ENCODE results near the gene OR7G2.

The OR7G2 gene

DNA sequence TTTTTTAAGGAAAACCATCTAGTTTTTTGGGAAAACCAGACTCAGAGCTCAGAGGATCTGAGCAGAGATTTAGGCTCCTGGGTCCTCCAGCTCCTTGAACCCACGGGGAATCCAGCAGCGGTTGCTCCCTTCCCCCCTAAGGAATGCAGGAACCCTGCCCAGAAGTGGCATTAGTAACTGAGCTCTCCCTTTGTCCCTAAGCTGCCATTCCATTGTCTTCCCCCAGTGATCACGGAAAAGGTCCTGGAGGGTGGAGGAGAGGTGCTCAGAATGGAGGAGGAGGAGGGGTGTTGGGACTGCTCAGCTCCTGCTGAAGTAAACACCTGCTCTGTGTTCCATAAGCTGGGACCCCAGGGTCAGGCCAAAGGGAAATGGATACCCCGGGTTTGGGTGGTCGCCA, 37.2 kb downstream of the OR7G2 start:
- TF ChIP-seq RARB (CRISPR knock-in tag; IDR thresholded peaks at IDR 0.05) (no peak), ARNTL (CRISPR knock-in tag; IDR thresholded peaks at IDR 0.05; ENCODE audit: borderline replicate concordance, low read depth) (no peak), ZNF565 (CRISPR knock-in tag; conservative IDR thresholded peaks at IDR 0.05; ENCODE audit: low read depth) (no peak), ZNF70 (CRISPR knock-in tag; IDR thresholded peaks at IDR 0.05) (no peak), CSDC2 (CRISPR knock-in tag; IDR thresholded peaks at IDR 0.05) (no peak)
- TF ChIP-seq, protein P1, sequence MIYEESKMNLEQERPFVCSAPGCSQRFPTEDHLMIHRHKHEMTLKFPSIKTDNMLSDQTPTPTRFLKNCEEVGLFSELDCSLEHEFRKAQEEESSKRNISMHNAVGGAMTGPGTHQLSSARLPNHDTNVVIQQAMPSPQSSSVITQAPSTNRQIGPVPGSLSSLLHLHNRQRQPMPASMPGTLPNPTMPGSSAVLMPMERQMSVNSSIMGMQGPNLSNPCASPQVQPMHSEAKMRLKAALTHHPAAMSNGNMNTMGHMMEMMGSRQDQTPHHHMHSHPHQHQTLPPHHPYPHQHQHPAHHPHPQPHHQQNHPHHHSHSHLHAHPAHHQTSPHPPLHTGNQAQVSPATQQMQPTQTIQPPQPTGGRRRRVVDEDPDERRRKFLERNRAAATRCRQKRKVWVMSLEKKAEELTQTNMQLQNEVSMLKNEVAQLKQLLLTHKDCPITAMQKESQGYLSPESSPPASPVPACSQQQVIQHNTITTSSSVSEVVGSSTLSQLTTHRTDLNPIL (CRISPR knock-in tag; IDR thresholded peaks at IDR 0.05; ENCODE audit: low read depth): no peak
- ATAC-seq: no peak

DNA sequence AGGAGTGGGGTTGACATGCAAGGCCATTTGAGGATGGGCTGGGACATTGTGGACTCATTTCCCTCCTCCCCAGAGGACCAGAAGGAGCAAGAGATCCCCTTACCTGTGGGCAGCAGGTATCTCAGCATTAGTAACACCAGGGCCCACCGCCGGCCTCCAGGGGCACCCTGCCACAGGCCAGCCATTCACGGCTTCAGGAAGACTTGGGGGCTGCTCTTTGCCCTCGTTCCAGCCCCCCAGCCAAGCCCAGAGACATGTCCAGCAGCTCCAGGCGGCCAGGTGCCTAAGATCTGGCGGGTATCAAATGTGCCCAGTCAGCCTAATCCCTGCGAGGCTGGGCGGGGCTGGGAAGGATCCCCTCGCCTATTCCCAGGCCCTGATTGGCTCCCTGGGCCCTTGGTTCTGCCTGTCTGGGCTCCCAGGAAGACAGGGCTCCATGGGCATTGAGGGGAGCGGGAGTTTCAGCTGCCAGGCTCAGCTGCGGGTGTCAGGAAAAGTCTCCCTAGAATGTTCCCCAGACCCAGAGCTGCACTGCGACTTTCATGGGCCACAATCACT, 41.7 kb downstream of the OR7G2 start:
- no peak for ATAC-seq
- TF ChIP-seq ARNTL (CRISPR knock-in tag; IDR thresholded peaks at IDR 0.05; ENCODE audit: borderline replicate concordance, low read depth) (no peak), CSDC2 (CRISPR knock-in tag; IDR thresholded peaks at IDR 0.05) (no peak), ZNF565 (CRISPR knock-in tag; conservative IDR thresholded peaks at IDR 0.05; ENCODE audit: low read depth) (no peak), SNAI2 (CRISPR knock-in tag; IDR thresholded peaks at IDR 0.05) (no peak), ZC3H10 (CRISPR knock-in tag; IDR thresholded peaks at IDR 0.05) (no peak), TOX (CRISPR knock-in tag; IDR thresholded peaks at IDR 0.05; ENCODE audit: borderline replicate concordance) (no peak), OSR1 (CRISPR knock-in tag; IDR thresholded peaks at IDR 0.05) (no peak), RARB (CRISPR knock-in tag; IDR thresholded peaks at IDR 0.05) (no peak)
- TF ChIP-seq, protein P2, sequence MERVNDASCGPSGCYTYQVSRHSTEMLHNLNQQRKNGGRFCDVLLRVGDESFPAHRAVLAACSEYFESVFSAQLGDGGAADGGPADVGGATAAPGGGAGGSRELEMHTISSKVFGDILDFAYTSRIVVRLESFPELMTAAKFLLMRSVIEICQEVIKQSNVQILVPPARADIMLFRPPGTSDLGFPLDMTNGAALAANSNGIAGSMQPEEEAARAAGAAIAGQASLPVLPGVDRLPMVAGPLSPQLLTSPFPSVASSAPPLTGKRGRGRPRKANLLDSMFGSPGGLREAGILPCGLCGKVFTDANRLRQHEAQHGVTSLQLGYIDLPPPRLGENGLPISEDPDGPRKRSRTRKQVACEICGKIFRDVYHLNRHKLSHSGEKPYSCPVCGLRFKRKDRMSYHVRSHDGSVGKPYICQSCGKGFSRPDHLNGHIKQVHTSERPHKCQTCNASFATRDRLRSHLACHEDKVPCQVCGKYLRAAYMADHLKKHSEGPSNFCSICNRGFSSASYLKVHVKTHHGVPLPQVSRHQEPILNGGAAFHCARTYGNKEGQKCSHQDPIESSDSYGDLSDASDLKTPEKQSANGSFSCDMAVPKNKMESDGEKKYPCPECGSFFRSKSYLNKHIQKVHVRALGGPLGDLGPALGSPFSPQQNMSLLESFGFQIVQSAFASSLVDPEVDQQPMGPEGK (CRISPR knock-in tag; IDR thresholded peaks at IDR 0.05; ENCODE audit: borderline replicate concordance): no peak
- TF ChIP-seq, protein P1 (CRISPR knock-in tag; IDR thresholded peaks at IDR 0.05; ENCODE audit: low read depth): no peak
- TF ChIP-seq, protein P3, sequence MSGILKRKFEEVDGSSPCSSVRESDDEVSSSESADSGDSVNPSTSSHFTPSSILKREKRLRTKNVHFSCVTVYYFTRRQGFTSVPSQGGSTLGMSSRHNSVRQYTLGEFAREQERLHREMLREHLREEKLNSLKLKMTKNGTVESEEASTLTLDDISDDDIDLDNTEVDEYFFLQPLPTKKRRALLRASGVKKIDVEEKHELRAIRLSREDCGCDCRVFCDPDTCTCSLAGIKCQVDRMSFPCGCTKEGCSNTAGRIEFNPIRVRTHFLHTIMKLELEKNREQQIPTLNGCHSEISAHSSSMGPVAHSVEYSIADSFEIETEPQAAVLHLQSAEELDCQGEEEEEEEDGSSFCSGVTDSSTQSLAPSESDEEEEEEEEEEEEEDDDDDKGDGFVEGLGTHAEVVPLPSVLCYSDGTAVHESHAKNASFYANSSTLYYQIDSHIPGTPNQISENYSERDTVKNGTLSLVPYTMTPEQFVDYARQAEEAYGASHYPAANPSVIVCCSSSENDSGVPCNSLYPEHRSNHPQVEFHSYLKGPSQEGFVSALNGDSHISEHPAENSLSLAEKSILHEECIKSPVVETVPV (CRISPR knock-in tag; IDR thresholded peaks at IDR 0.05): no peak

DNA sequence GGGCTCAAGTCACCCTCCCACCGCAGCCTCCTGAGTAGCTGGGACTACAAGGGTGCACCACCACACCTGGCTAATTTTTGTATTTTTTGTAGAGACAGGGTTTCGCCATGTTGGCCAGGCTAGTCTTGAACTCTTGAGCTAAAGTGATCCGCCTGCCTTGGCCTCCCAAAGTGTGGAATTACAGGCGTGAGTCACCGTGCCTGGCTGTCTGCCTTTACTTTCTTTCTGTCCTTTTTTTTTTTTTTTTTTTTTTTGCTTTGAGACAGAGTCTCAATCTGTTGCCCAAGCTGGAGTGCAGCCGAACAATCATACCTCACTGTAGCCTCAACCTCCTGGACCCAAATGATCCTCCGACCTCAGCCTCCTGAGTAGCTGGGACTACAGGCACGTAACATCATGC, 45.4 kb downstream of the OR7G2 start:
- no peak for ATAC-seq
- no peak for TF ChIP-seq BACH2 (CRISPR knock-in tag; IDR thresholded peaks at IDR 0.05; ENCODE audit: borderline replicate concordance)
- TF ChIP-seq ARNTL (CRISPR knock-in tag; IDR thresholded peaks at IDR 0.05; ENCODE audit: borderline replicate concordance, low read depth): no peak
- no peak for TF ChIP-seq TCF4 (CRISPR knock-in tag; IDR thresholded peaks at IDR 0.05; ENCODE audit: borderline replicate concordance)
- TF ChIP-seq SNAI2 (CRISPR knock-in tag; IDR thresholded peaks at IDR 0.05): no peak
- no peak for TF ChIP-seq ZNF8 (CRISPR knock-in tag; IDR thresholded peaks at IDR 0.05)
- TF ChIP-seq OSR1 (CRISPR knock-in tag; IDR thresholded peaks at IDR 0.05): no peak
- TF ChIP-seq, protein P2 (CRISPR knock-in tag; IDR thresholded peaks at IDR 0.05; ENCODE audit: borderline replicate concordance): no peak
- TF ChIP-seq ZNF565 (CRISPR knock-in tag; conservative IDR thresholded peaks at IDR 0.05; ENCODE audit: low read depth): no peak
- TF ChIP-seq RARB (CRISPR knock-in tag; IDR thresholded peaks at IDR 0.05): no peak
- TF ChIP-seq, protein P4, sequence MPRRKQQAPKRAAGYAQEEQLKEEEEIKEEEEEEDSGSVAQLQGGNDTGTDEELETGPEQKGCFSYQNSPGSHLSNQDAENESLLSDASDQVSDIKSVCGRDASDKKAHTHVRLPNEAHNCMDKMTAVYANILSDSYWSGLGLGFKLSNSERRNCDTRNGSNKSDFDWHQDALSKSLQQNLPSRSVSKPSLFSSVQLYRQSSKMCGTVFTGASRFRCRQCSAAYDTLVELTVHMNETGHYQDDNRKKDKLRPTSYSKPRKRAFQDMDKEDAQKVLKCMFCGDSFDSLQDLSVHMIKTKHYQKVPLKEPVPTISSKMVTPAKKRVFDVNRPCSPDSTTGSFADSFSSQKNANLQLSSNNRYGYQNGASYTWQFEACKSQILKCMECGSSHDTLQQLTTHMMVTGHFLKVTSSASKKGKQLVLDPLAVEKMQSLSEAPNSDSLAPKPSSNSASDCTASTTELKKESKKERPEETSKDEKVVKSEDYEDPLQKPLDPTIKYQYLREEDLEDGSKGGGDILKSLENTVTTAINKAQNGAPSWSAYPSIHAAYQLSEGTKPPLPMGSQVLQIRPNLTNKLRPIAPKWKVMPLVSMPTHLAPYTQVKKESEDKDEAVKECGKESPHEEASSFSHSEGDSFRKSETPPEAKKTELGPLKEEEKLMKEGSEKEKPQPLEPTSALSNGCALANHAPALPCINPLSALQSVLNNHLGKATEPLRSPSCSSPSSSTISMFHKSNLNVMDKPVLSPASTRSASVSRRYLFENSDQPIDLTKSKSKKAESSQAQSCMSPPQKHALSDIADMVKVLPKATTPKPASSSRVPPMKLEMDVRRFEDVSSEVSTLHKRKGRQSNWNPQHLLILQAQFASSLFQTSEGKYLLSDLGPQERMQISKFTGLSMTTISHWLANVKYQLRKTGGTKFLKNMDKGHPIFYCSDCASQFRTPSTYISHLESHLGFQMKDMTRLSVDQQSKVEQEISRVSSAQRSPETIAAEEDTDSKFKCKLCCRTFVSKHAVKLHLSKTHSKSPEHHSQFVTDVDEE (CRISPR knock-in tag; IDR thresholded peaks at IDR 0.05): no peak
- TF ChIP-seq ZFP3 (CRISPR knock-in tag; IDR thresholded peaks at IDR 0.05): no peak
- no peak for TF ChIP-seq CSDC2 (CRISPR knock-in tag; IDR thresholded peaks at IDR 0.05)
- TF ChIP-seq, protein P3 (CRISPR knock-in tag; IDR thresholded peaks at IDR 0.05): no peak
- no peak for TF ChIP-seq ZFP30 (CRISPR knock-in tag; IDR thresholded peaks at IDR 0.05)
- no peak for TF ChIP-seq ISL1 (CRISPR knock-in tag; IDR thresholded peaks at IDR 0.05)
